ENCODE measurements around the gene APOBEC3H.
"Not testable (repeated sequence)": the region's sequence is repeated elsewhere in the genome, so short reads cannot be mapped to it uniquely, and the experiment has no call there.

Gene APOBEC3H

DNA sequence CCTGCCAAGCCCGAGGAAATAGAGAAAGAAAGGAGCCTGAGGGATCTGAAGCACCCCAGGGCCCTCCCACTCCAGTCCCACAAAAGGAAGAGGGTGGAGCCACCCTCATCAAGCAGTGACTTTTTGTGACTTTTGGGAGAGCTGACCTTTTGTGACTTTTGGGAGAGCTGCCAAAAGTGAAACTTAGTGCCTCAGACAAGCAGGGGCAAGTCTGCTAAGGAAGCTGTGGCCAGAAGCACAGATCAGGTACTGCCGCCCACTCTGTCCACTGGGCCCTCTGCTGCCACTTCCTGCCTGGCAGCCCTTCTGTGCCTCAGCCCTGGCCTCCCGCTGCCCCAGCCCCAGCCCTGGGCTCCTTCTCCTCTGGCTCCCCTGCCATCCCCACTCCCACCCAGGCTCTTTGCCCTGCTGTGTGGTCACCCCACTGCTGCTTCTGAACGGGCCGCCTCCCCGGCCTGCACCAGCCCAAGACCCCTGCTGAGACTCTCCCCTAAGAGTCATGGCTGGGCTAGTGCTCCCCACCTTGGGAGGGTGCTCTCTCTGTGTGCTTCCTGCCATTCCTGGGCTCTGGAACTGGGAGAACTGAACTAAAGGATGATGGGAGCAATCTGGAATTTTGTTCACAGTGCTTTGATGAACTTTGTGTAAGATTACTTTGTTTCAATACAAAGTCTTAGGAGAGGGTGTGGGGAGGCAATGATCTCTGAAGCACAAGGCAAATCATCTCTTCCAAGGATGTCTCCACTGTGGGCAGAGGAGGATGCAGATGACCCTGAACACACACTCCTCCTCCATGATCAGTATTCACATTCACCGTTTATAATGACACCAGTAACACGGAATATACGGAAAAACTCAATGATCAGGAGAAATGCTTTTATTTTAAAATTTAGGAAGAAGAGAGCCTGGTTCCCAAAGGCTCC is at the start of gene APOBEC3H:
Gene APOBEC3H (plus strand): TSS at position 147 of the 923 bp plus-strand sequence. CDS start 3,035 bp downstream, outside the sequence.
- FAIRE-seq, result no peak
- TF ChIP-seq POLR2A (IDR thresholded peaks at IDR 0.05; ENCODE audit: low read depth, low read length), result no peak
- no peak for DNase-seq (ENCODE audit: insufficient read length, low spot score)

DNA sequence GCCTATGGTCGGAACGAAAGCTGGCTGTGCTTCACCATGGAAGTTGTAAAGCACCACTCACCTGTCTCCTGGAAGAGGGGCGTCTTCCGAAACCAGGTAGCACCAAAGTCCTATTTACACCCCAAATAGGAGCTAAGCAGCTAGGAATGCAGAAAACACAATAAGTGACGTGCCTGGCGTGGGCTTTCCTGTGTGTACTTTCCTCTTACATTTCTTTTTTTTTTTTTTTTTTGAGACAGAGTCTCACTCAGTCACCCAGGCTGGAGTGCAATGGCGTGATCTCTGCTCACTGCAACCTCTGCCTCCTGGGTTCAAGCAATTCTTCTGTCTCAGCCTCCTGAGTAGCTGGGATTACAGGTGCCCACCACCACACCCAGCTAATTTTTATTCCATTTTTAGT is 47.6 kb upstream of the APOBEC3H start:
- FAIRE-seq; DNase-seq (ENCODE audit: insufficient read length, low spot score): not testable (repeated sequence)

DNA sequence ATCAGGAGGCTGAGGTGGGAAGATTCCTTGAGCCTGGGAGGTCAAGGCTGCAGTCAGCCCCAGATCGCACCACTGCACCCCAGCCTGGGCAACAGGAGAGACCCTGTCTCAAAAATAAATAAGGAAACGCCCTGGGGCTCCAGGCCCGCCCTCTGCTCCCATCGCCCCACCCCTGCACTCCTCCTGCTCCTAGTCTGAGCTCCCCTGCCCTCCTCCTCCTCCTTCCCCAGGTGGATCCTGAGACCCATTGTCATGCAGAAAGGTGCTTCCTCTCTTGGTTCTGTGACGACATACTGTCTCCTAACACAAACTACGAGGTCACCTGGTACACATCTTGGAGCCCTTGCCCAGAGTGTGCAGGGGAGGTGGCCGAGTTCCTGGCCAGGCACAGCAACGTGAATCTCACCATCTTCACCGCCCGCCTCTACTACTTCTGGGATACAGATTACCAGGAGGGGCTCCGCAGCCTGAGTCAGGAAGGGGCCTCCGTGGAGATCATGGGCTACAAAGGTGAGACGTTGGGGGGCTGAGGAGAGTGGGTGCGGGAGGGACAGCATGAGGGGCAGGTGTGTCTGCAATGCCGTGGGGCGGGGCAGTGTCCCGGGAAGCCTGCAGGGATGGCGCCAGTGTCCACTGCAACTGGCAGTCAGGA is 45.1 kb upstream of the APOBEC3H start:
- not testable (repeated sequence) for DNase-seq (ENCODE audit: insufficient read length, low spot score); FAIRE-seq

DNA sequence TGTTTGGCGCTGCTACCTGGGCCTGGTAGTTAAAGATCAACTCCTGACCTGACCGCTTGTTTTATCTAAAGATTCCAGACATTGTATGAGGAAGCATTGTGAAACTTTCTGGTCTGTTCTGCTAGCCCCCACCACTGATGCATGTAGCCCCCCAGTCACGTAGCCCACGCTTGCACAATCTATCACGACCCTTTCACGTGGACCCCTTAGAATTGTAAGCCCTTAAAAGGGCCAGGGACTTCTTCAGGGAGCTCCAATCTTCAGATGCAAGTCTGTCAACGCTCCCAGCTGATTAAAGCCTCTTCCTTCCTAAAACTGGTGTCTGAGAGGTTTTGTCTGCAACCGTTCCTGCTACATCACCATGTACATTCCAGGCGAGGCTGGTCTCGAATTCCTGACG is 41.4 kb upstream of the APOBEC3H start:
- FAIRE-seq (no peak), DNase-seq (ENCODE audit: insufficient read length, low spot score) (no peak)
- no peak for TF ChIP-seq POLR2A (IDR thresholded peaks at IDR 0.05; ENCODE audit: low read depth, low read length)

DNA sequence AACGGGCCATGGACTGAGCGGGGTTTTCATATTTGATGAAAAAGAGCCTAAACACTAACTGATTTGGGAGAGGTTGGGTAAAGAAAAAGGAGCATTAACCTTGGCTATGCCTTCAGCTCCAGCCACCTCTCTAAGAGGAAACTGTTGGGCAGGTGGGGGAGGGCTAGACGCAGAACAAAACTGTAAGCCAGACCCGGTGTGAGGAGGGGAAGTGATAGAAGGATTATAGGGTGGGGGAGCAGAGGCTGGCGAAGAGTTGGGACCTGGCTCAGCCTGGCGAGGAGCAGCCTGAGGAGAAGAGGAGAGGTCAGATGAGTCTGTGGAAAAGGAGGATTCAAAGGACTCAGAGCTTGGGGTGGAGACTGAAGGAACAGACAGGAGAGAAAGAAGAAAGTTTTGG is 35.8 kb upstream of the APOBEC3H start:
- not testable (repeated sequence) for DNase-seq (ENCODE audit: insufficient read length, low spot score)

DNA sequence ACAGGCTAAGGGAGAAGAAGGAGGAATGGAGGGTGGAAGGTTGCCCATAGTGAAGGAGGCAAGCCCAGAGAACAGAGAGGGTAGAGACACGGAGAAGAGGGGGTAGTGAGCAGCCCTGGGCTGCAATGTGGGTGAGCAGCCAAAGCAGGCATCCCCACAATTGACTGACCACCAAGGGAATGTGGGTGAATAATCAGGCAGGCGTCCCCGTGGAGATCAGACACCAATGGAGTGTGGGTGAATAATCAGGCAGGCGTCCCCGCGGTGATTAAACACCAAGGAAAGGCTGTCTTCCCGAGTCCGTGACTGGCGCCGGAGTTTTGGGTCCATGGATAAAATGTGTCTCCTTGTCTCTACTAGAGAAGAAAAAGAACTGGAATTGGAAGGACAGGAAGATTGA is 35.1 kb upstream of the APOBEC3H start:
- not testable (repeated sequence) for DNase-seq (ENCODE audit: insufficient read length, low spot score); FAIRE-seq

More for the DNA sequence above, 35.8 kb upstream of the APOBEC3H start:
- not testable (repeated sequence) for FAIRE-seq

DNA sequence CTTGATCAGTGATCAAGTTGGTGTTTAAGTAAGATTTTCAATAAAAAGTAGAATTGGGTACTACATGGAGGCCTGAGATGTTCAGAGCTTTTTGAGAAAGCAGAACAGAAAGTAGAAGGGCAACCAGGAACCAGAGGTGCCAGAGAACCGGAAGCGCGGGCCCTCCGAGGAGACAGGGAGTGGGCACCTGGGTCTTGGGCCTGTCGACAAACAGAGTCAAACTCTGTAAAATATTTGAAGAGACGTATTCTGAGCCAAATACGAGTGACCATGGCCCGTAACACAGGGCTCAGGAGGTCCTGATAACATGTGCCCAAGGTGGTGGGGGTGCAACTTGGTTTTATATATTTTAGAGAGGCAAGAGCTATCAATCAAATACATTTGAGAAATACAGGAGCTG is 33.1 kb upstream of the APOBEC3H start:
- FAIRE-seq; DNase-seq (ENCODE audit: insufficient read length, low spot score): not testable (repeated sequence)

DNA sequence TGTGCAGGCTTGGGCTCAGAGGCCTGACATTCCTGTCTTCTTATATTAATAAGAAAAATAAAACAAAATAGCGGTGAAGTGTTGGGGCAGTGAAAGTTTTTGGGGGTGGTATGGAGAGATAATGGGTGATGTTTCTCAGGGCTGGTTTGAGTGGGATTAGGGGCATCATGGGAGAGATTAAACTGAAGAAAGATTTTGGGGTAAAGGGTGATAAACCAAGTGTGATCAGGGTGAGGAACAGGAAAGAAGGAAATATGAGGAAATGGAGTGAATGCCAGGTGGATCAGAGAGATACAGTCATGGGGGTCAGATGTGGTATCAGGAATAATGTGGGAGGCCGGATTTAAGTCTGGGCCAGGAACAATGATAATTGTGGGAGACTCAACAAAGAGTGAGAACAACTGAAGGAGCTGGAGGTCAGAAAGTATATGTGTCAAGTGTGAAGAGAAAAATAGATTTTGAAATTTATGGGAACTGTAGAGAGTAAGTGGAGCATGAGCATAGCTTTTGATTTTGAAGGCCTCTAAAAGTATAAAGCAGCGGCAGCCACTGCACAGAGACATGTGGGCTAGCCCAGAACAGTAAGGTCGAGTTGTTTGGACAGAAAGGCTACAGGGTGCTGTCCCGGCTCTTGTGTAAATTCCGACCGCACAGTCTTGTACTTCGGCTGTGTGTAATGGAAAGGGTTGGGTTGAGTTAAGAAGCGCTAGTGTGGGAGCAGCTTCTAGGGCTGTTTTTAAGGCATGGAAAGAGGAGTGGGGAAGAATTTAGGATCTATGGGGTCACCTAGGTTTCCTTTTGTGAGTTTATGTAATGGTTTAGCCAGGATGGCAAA is 30.4 kb upstream of the APOBEC3H start:
- not testable (repeated sequence) for DNase-seq (ENCODE audit: insufficient read length, low spot score); FAIRE-seq

DNA sequence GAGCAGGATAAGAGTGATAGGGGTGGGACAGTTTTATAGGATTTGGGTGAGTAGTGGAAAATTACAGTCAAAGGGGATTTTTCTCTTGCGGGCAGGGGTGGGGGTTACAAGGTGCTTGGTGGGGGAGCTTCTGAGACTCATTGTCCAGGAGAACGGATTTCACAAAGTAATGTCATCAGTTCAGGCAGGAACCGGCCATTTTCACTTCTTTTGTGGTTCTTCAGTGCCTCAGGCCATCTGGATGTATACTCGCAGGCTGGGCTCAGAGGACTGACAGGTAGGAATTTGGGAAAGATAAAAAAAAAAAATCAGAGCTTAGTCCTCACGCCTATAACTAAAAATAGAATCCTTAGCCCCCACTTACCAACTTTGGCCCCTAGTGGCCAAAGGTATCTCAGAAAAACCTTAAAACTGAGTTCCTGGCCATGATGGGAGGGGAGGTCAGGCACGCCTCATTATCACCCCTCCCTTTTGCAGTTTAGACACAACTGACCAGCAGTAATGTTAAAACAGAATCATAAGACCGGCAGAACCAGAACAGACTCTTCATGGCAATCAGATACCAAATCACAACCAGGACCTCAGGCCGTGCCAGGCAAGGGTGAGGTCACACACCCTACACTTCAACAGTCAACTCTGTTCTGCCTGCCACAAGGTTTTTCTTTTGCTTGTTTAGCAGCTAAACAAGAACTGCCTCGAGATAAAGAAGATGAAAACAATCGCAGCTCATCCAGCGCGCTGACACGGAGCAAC is 28.8 kb upstream of the APOBEC3H start:
- DNase-seq (ENCODE audit: insufficient read length, low spot score) (no peak), FAIRE-seq (no peak)
- no peak for TF ChIP-seq POLR2A (IDR thresholded peaks at IDR 0.05; ENCODE audit: low read depth, low read length)

DNA sequence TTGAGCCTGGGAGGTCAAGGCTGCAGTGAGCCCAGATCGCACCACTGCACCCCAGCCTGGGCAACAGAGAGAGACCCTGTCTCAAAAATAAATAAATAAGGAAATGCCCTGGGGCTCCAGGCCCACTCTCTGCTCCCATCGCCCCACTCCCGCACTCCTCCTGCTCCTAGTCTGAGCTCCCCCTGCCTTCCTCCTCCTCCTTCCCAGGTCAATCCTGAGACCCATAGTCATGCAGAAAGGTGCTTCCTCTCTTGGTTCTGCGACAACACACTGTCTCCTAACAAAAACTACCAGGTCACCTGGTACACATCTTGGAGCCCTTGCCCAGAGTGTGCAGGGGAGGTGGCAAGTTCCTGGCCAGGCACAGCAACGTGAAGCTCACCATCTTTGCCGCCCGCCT is 26.9 kb upstream of the APOBEC3H start:
- no peak for FAIRE-seq
- TF ChIP-seq POLR2A (IDR thresholded peaks at IDR 0.05; ENCODE audit: low read depth, low read length), result no peak
- no peak for DNase-seq (ENCODE audit: insufficient read length, low spot score)

DNA sequence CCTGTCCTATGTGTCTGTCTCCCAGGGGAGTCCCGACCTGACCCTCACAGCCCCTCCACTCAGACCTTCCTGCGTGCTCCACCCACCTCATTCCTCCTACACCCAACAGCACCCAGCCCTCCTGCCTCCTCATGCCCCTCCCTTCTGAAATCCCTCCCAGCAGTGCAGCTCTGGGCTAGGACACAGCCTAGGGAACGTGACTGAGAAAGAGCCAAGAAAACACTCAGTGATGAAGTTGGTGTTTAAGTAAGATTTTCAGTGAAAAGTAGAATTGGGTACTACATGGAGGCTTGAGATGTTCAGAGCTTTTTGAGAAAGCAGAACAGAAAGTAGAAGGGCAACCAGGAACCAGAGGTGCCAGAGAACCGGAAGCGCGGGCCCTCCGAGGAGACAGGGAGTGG is 24.5 kb upstream of the APOBEC3H start:
- FAIRE-seq; DNase-seq (ENCODE audit: insufficient read length, low spot score): not testable (repeated sequence)

DNA sequence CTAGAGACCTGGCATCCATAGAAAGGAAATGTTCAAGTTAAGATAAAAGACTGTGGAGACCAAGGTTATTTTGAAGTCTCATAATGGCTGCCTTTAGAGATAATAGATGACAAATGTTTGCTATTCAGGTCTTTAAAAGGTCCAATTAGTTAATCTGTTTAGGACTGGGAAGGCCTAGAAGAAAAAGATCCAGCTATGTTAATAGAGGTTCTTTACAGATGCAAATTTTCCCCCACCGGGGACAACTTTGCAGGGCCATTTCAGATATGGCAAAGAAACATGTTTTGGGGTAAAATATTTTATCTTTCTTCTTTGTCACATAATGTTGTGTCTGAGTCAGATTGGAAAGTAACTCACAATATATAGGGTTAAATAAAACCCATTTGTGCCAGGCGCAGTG is 23.1 kb upstream of the APOBEC3H start:
- FAIRE-seq, result no peak
- no peak for DNase-seq (ENCODE audit: insufficient read length, low spot score)
- no peak for TF ChIP-seq POLR2A (IDR thresholded peaks at IDR 0.05; ENCODE audit: low read depth, low read length)

DNA sequence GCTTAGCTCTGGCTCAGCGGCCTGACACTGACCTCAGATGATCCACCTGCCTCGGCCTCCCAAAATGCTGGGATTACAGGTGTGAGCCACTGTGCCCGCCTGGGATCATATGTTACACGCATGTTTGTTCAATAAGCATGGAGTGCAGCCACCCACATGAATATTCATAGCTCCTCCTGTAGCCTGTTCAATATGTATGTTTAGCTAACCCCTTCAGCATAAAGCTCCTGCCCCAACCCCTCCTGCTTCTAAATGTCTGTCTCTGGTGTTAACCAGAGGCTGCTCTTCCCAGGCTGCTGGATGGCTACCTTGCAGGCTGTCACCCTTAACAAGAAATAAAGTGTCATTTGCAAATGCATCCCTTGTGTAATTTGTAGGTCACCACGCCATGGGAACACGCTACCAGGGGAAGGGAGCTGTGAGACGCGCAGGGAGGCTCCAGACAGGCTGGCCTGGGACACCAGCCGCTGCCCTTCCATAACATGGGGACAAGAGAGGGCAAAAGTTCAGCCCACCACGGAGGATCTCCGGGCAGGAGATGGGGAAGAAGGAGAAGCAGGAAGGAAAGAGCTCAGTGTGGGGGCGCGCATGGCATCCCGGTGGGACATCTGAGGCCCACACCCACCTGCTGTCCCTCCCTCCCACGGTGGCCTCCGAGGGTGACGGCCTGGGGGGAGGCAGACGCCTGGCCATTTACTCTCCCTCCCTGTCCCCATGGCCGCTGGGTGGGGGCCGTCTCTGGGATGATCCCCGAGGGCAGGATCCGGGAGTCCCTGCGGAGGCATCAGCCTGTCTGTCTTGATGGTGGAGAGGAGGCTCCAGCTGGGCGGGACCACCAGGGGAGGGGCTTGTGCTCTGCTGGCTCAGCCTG is 20.7 kb upstream of the APOBEC3H start:
- DNase-seq (ENCODE audit: insufficient read length, low spot score); FAIRE-seq: not testable (repeated sequence)

DNA sequence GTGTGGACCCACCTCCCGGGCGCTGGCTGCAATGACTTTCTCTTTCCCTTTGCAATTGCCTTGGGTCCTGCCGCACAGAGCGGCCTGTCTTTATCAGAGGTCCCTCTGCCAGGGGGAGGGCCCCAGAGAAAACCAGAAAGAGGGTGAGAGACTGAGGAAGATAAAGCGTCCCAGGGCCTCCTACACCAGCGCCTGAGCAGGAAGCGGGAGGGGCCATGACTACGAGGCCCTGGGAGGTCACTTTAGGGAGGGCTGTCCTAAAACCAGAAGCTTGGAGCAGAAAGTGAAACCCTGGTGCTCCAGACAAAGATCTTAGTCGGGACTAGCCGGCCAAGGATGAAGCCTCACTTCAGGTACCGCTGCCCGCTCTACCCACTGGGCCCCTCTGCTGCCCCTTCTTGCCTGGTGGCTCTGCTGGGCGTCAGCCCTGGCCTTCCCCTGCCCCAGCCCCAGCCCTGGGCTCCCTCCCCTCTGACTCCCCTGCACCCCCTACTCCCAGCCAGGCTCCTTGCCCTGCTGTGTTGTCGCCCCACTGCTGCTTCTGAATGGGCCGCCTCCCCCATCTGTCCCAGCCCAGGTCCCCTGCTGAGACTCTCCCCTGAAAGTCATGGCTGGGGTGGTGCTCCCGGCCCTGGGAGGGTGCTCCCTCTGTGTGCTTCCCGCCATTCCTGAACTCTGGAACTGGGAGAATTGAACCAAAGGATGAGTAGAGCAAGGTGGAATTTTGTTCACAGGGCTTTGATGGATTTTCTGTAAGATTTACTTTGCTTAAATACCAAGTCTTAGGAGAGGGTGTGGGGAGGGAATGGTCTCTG is 19.8 kb upstream of the APOBEC3H start, which contains the start of gene APOBEC3G:
Gene APOBEC3G (plus strand): TSS at position 250 of the 815 bp plus-strand sequence. CDS start 87 bp downstream, at position 337.
- not testable (repeated sequence) for FAIRE-seq; DNase-seq (ENCODE audit: insufficient read length, low spot score)

DNA sequence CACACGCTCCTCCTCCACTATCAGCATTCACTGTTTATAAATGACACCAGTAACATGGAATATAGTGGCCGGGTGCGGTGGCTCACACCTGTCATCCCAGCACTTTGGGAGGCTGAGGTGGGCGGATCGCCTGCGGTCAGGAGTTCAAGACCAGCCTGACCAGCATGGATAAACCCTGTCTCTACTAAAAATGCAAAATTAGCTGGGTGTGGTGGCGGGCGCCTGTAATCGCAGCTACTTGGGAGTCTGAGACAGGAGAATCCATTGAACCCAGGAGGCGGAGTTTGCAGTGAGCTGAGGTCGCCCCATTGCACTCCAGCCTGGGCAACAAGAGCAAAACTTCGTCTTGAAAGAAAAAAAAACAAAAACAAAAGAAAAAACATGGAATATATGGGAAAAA is 19.1 kb upstream of the APOBEC3H start:
- not testable (repeated sequence) for DNase-seq (ENCODE audit: insufficient read length, low spot score); FAIRE-seq

Data from H54 (cell line).